ENCODE results near the gene SLITRK3. TPM values are rescaled to one million over a fixed set of nuclear protein-coding genes. Genes with fewer than 3 reads are reported as not detected.

The SLITRK3 gene
- total and polyA plus RNA-seq, 11 donors = not detected

DNA sequence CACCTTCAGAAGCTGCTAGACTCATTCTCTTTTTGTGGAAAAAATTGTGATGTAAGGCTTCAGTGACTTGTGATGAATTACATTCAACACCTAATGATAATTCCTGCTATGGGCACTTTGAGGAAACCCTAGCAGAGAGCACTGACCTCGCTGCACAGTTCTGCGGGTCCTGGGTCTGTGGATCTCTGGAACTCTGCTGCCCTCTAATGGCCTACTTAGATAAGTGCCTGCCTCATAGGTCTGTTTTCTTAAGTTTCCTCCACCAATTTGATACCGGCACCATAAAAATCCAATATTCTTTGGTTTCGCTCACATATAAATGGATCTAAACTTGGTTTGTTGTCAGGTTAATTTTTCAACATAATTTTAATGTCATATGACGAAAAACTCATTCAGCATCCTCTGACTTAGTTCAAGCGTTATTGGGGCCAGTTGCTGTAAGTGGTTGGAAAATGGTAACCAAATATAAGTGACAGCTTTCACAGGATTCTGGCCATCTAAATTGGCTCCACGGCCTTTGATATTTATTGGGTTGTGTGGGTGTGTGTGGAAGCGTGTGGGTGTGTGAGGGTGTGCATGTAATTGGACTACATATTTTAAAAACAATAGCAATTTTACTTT is 10.4 kb downstream of the SLITRK3 start:
- Histone ChIP-seq H3K36me3 (no peaks in the 10 kb centered on the region), H3K9me3 (no peaks in the 10 kb centered on the region), H3K4me3 (no peak overlapping the region), H3K27me3 (peaks cover 0 to 3% (median 0%) of the 10 kb centered on the region in 9 donors), H3K27ac (no peak overlapping the region), H3K4me1 (no peaks in the 10 kb centered on the region)
- TF ChIP-seq, protein P1, sequence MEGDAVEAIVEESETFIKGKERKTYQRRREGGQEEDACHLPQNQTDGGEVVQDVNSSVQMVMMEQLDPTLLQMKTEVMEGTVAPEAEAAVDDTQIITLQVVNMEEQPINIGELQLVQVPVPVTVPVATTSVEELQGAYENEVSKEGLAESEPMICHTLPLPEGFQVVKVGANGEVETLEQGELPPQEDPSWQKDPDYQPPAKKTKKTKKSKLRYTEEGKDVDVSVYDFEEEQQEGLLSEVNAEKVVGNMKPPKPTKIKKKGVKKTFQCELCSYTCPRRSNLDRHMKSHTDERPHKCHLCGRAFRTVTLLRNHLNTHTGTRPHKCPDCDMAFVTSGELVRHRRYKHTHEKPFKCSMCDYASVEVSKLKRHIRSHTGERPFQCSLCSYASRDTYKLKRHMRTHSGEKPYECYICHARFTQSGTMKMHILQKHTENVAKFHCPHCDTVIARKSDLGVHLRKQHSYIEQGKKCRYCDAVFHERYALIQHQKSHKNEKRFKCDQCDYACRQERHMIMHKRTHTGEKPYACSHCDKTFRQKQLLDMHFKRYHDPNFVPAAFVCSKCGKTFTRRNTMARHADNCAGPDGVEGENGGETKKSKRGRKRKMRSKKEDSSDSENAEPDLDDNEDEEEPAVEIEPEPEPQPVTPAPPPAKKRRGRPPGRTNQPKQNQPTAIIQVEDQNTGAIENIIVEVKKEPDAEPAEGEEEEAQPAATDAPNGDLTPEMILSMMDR (IDR thresholded peaks at IDR 0.05) = peak; percentile 65 to 89 (median 76)
- no peak for TF ChIP-seq POLR2A (IDR thresholded peaks at IDR 0.05)
- intact Hi-C loops (cut with DNase I) = no loop called here
- 20 to 22% (median 21%) methylated on average over 8 of the region's 8 CpGs for WGBS, 4 donors
- peak in 3 of 4 donors; percentile 69 to 80 (median 77) for ATAC-seq
- DNase-seq = peak in 3 of 5 donors; percentile 27 to 33 (median 32)

DNA sequence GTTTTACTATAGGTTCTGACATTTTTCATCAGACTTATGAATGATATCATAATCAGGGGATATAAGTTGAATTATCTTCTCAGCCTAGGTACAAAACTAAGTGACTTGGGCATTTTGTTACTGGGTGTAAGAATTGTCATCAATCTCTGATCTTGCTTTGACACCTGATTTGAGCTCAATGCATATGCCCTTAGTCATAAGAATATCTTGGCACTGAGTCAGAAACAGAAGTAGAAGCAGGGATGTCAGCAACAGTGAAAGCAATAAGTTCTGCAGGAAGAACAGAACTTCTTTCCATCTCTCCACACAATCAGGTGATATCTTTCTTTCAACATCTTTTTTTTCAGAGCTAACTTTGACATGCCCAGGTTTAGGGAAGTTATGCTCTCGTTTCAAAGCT is 14.6 kb downstream of the SLITRK3 start:
- peaks cover 0 to 3% (median 0%) of the 10 kb centered on the region in 9 donors for H3K27me3 ChIP-seq
- no peaks in the 10 kb centered on the region for H3K36me3 ChIP-seq
- H3K4me3 ChIP-seq = no peak overlapping the region
- no peak overlapping the region for H3K27ac ChIP-seq
- intact Hi-C loops (cut with DNase I) = no loop called here
- DNase-seq (no peak), ATAC-seq (no peak)
- 42 to 49% (median 46%) methylated on average over 1 of the region's 1 CpG for WGBS, 4 donors
- H3K4me1 ChIP-seq = no peaks in the 10 kb centered on the region
- TF ChIP-seq, protein P1 (IDR thresholded peaks at IDR 0.05) = no peak
- H3K9me3 ChIP-seq = no peaks in the 10 kb centered on the region

DNA sequence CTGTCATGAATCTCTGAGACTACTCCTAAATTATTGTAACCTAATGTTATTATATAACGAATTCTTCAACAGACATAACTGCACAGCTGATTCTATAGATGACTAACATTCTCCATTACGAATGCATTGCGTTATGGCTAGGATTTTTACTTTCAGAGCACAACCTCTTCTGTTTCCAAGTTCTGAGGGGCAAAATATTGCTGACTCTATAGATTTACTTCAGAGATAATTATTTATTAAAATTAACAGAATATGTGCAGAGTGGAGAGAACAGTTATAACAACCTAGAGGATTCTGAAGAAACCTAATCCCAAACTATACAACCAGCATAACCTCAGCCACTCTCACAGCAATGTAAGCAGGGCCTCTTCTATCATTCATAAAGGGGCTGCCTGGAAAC is 25.9 kb downstream of the SLITRK3 start:
- H3K9me3 ChIP-seq = peaks cover 0 to 6% (median 0%) of the 10 kb centered on the region in 12 donors
- H3K4me3 ChIP-seq = no peak overlapping the region
- intact Hi-C loops (cut with DNase I) = no loop called here
- no peaks in the 10 kb centered on the region for H3K4me1 ChIP-seq
- DNase-seq (no peak), ATAC-seq (no peak)
- H3K27ac ChIP-seq = no peak overlapping the region
- H3K36me3 ChIP-seq = no peaks in the 10 kb centered on the region
- WGBS, 4 donors = 84 to 87% (median 86%) methylated on average over 3 of the region's 3 CpGs
- TF ChIP-seq POLR2A (IDR thresholded peaks at IDR 0.05) = no peak
- TF ChIP-seq, protein P1 (IDR thresholded peaks at IDR 0.05) = no peak
- H3K27me3 ChIP-seq = peaks cover 0 to 4% (median 0%) of the 10 kb centered on the region in 9 donors

DNA sequence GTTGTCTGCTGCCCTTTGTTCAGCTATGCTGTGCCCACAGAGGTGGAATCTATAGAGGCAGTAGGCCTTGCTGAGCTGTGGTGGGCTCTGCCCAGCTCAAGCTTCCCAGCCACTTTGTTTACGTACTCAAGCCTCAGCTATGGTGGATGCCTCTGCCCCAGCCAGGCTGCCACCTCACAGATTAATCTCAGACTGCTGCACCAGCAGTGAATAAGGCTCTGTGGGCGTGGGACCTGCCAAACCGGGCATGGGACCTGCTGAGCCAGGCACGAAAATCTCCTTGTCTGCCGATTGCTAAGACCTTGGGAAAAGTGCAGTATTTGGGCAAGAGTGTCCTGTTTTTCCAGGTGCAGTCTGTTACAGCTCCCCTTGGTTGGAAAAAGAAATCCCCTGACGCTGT is 26.8 kb downstream of the SLITRK3 start:
- H3K4me3 ChIP-seq = no peak overlapping the region
- H3K4me1 ChIP-seq = no peaks in the 10 kb centered on the region
- no peaks in the 10 kb centered on the region for H3K36me3 ChIP-seq
- H3K27me3 ChIP-seq = peaks cover 0 to 4% (median 0%) of the 10 kb centered on the region in 9 donors
- peaks cover 0 to 6% (median 0%) of the 10 kb centered on the region in 12 donors for H3K9me3 ChIP-seq
- no peak for TF ChIP-seq POLR2A (IDR thresholded peaks at IDR 0.05)
- TF ChIP-seq, protein P1 (IDR thresholded peaks at IDR 0.05) = no peak
- DNase-seq (no peak), ATAC-seq (no peak)
- H3K27ac ChIP-seq = no peak overlapping the region
- intact Hi-C loops (cut with DNase I) = no loop called here
- 82 to 94% (median 87%) methylated on average over 5 to 6 of the region's 6 CpGs for WGBS, 4 donors
